ENCODE results near the gene MTERF4.

The MTERF4 gene

DNA sequence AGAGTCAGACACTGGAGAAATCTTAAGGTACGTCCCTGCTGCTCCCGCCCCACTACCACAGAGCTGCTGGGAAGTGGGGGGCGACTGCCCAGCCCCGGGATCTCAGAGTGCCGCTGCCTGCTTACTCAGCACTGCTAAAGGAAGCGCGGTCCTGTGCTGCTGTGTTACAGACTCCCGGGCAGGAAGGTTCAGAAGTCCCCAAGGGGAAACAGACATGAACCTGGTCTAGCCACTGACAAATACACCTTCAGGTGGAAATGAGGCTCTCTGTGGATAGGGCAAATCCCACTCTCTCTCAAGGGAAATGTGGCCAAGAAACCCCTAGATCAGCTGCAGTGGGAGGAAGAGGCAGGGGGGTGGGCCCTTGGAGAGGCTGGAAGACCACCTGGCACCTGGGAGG, 13.7 kb downstream of the MTERF4 start:
- no peak for DNase-seq (ENCODE audit: low read depth)

DNA sequence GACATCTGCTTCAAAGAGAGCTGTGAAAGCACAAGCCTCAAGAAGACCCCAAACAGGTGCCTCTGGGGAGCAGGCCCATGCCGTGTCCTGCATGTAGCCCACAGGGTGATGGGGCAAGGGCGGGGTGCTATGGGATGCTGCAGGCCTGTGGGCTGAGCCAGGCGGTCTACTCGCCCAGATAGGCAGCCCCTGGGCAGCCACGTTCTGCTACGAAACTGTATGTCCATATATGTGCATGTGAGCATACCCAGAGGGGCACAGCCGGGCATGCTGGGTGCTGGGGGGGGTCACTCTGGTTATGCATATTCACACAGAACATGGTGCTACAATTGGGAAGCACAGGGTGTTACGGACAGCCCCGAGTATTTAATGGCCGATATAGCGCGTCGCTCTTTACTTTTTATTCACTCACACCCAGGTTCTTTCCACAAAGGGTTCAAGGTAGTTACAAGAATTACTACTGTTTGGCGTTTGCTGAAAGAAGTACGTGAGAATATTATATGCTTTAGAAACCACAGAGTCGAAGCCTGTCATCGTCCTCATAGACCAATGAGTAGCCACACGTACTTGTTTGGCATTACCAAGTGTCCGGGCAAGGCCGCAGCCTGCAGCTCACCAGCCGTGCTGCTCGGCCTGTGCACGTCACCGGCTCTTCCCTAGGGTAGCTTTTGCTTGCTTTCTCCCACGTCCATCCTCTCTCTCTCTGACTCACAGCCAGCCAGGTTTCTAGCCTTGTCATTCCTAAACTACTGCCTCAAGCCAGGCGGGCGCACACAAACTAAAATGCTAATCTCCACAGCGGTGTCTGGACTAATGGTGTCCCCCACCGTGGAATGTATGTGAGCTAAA, 14.4 kb downstream of the MTERF4 start:
- DNase-seq (ENCODE audit: low read depth): no peak

DNA sequence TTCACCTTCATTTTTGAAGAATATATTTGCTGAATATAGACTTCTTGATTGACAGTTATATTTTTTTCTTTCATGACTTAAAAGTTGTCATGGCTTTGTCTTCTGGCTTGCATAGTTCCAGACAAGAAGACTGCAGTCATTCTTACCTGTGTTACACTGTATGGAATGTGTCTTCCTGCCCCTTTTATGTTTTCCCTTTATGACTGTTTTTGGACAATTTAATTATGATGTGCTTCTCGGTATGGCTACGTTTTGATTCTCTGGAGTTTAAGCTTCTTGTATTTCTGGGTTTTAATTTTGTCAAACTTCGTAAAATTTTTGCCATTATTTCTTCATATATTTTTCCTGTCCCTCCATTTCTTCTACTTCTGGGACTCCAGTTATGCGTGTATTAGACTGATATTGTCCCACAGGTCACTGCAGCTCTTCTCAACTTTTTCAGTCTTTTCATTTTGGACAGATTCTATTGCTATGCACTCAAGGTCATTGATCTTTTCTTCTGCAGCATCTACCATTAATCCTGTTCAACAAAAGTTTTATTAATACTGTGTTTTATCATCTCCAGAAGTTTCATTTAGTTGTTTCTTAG, 17.1 kb downstream of the MTERF4 start:
- no peak for DNase-seq (ENCODE audit: low read depth)

DNA sequence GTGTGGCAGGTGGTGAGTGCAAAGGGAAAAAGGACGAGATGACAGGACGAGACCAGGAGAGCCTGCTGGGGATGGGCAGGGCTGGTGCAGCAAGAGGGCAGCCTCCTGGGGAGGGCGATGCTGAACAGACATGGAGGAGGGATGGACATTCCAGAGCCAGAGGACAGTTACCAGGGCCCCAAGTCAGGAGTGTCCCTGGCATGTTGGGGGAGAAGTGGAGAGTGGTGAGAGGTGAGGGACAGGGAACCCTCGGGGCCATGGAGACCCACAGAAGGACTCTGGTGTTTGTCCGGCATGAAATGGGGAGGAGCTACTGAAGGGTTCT, 19.0 kb downstream of the MTERF4 start:
- no peak for DNase-seq (ENCODE audit: low read depth)

DNA sequence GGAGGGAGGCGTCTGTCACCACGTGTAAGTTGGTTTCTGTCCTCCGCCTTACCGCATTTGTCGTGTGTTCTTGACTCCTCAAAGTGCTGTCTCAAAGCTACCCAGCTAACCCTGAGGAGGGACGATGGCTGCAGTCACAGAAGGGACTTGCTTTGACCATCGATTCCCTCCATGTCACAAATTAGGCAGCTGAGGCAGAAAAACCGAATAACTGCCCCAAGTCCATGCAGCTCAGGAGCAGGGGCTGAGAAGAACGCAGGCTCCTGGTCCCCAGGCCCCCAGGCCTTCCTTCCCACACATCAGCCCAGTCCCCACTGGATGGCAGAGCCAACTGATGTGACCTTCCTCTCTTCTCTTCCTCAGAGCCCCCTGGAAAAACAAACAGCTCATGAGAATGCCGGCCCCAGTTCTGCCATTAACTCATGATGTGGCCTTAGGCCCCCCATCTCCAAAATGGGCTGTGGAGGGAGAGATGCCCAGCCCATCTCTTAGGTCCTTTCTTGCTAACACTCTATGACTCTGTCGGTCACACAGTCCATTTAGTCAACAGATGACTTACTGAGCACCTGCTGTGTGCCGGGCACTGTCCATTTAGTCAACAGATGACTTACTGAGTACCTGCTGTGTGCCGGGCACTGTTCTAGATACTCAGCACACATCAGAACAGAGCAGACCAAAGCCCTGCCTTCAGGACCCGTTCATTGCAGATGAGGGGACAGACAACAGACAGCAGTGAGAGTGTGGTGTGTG, 19.6 kb downstream of the MTERF4 start:
- no peak for DNase-seq (ENCODE audit: low read depth)

DNA sequence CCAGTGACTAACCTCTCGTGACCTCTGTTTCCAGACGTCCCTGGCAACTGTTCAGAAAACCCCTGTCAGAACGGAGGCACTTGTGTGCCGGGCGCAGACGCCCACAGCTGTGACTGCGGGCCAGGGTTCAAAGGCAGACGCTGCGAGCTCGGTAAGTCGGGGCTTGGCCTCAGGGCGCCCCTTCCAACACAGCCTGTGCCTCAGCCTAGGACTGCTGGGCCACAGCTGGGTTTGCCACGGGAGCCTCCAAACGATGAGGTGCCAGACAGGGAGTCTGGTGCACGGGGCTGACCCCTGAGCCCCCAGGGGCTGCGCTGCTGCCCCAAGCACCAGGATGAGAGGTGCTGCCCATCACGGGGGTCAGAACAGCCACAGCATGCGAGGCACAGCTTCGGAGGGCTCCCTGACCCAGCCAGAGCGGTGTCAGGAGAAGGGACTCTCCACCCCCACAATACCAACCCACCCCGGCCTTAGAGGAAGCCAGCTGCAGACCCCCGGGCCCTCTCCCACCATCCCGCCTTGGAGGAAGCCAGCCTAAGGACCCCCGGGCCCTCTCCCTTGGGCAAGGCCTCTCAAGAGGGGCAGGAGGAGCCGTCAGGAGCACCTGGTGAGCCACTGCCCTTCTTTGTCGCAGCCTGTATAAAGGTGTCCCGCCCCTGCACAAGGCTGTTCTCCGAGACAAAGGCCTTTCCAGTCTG, 20.3 kb downstream of the MTERF4 start:
- DNase-seq (ENCODE audit: low read depth): no peak

DNA sequence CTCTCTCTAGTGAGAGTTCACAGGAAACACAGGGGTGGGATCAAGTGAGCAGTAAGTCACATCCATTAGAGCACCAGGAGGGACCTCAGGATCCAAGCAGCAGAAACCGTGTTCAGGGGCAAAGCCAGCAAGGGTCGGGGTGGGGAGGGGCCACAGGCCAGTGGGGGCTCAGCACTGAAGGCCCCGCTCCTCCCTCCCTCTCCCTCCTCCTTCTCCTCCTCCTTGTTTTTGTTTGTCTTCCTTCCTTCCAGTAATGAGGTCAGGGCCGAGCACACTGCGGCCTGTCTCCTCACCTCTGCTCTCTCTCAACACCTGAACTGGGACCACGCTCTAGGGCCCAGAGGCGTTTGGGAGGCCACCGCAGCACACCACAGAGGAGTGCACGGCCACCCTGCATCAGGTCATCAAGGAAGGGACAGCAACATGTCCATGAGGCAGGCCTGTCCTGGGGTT, 20.9 kb downstream of the MTERF4 start:
- no peak for DNase-seq (ENCODE audit: low read depth)

DNA sequence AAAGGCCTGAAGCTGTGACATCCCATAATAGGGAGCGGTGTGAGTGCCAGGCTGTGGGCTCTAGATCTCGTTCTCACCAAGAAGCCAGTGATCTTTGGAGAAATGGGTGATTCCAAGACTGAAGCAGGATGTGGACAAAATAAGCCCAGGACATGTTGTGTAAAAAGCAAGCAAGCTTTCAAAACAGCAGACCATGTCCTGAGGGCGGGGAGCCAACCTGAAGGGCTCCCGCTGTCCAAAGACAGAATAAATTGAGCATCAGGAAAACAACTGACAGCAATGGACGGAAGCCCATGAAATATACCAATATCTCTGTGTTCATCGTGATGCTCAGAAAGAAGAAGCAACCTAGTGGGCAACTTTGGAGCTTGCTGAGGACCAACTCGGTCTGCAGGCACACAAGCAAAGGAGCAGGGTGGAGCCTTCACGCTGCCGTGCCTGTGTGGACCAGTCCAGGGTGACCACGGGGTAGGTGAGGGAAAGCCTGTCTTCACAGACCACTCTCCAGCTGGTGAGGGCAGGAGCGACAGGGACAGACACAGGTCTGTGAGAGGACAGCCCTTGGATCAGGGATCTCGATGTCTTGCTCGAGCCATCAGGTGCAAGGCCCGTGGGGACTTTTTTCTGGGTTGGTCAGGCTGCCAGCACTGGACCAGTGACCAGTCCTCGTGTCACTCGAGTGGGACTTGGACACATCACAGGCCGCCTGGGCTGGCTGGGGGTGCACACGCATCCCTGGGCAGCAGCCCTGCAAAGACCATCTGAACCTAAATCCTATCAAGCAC, 21.5 kb downstream of the MTERF4 start:
- no peak for DNase-seq (ENCODE audit: low read depth)

DNA sequence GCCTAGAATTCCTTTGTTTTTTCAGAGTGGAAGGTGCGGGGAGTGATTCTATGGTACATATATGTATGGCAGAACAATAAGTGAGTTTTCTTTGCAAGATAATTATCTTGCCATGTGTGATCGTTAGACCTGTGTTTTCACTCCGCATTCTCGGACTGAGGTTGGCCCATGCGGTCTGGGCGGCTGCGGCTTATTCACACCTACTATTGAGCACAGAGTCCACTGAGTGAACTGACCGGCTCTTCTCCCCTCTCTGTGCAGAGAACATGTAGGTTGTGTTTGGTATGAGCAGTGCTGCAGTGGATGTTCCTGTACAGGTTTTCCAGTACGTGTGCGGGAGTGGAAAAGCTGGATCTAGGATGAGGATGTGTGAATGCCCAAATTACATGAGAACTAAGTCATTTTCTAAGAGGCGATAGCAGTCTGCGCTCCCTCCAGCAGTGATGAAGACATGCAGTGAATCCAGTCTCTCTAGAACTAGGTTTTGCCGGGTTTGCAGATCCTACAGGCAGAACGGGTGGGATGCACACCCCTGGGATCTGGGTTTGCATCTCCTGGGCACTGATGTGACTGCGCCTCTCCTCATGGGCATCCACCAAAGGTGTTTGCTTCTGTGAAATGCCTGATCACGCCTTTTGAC, 27.1 kb downstream of the MTERF4 start:
- DNase-seq (ENCODE audit: low read depth): no peak

DNA sequence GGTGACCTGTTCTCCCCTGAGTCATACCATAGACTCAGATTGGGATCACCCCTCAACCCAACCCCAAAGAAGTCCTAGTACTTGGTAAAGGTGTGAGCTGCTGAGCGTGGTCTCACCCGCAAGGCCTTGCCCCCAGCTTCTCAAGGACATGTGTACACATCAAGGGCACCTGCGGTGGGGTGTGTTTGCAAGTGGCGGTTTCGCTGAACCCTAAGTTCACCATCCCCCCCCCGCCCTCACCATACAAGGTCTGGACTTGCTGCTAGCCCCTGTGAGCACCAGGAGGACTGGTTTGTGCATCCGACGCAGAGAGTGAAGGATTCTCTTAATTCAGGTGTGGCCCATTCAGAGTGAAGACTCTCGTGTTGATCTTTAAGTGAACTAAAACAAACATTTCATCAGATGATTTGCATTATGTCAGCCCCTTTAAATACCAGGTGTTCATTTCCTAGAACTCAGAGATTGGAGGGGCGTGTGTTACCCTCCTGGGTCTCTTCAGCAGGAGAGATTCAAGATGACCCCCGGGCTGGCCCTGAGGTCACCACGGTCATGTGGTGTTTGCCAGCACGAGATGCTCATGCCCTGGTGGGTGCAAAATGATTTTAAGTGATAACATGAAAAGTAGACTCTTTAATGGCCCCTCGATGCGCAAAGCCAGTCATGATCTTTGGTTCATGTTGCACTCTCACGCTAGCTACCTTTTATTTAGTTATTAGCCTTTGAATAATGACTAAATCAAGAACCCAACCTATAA, 27.8 kb downstream of the MTERF4 start:
- no peak for DNase-seq (ENCODE audit: low read depth)

DNA sequence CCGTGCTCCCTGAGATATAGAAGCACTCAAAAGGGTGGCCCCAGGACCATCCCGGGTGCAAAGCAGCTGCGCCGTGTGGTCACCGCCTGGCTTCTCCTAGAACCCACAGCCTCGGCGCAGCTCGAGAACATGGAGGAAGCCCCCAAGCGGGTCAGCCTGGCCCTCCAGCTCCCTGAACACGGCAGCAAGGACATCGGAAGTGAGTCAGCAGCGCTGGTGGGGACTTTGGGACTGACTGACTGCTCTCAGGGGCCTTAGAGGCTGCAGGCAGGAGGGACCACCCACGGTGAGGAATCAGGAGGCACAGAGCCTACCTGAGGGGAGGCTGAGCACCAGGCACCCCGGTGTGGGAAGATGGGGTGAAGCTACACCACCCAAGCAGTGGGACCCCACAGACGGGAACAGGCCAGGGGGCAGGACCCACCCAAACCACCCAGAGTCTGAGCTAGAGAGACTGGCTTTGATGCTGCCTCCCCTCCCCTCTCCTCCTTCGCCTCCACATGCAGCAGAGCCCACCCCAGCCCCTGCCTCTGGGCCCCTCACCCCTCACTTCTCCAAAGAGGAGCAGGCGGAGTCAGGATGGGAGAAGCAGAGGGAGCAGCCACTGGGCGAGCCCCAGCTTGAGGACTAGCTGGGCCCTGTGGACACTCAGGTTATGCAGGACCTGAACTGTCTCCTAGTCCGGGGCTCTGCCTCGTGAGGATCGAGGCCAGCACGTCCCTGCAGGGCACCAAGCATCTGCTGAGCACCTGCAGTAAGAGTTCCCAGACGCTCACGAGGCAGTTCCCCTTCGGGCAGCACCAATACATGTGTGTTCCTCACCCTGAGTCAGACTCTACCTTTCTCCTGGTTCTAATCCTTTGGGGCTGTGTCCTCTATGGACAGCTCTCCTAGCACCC, 28.7 kb downstream of the MTERF4 start:
- DNase-seq (ENCODE audit: low read depth): no peak

DNA sequence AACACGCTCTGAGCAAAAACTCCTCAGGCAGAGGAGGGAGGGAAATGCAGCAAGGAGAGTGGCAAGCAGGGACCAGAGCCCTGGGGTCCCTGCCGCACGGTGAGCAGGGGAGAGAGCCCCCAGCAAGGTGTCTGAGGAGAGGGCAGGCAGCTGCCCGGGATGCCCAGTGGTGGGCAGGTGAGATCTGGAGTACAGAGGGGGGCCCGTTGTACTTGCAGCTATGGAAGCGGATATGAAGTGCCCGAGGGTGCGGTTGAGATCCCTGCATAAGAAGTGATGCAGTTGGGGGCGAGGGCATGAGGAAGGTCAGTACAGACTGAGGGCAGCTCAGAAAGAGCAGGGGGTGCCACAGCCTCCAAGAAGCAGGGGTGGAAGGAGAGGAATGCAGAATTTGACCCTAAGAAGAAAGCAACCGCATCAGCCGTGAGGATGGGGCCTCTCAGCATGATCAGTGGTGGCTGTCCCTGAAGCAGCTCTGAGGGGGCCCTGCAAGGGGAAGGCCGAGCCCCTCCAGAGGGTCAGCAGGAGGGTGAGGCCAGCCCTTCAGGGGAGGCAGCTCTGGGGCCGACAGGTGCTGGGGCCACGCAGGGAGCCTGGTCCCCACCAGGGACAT, 29.4 kb downstream of the MTERF4 start:
- no peak for DNase-seq (ENCODE audit: low read depth)

DNA sequence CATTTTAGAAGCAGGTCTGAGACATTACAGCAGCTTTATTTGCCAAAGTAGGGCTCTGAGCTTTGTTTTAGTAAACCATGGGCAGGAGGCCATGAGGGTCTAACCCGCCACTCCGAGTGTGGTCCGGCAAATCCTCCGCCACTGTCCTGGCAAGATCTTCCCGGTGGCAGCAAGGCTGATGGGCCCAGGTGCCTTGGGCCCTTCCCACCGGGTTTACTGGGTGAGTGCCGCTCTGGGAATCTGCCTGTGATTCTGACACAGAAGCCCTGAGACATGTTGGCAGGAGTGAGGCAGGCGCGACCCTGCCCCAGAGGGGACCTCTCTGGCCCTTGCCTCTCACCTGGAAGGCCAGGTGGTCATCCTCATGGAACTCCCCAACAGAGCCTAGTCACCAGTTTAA, 29.9 kb downstream of the MTERF4 start:
- DNase-seq (ENCODE audit: low read depth): no peak

DNA sequence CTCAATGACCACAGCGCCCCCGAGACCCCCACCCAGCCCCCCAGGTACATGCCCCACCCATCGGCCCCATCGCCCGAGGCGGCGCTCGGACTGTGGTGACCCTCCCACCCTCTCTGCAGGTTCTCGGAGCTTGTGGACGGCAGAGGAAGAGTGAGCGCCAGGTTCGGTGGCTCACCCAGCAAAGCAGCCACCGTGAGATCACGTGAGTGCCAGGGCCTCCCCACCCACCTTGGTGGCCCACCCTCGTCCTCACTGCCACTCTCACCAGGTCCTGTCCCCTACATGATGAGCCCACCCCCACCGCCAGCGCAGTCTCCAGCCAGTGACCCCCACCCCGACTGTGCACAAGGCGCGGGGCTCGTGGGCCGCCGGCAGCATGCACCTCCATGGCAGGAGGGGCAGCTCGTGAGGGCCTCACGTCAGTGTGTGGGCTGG, 30.4 kb downstream of the MTERF4 start:
- DNase-seq (ENCODE audit: low read depth): no peak

DNA sequence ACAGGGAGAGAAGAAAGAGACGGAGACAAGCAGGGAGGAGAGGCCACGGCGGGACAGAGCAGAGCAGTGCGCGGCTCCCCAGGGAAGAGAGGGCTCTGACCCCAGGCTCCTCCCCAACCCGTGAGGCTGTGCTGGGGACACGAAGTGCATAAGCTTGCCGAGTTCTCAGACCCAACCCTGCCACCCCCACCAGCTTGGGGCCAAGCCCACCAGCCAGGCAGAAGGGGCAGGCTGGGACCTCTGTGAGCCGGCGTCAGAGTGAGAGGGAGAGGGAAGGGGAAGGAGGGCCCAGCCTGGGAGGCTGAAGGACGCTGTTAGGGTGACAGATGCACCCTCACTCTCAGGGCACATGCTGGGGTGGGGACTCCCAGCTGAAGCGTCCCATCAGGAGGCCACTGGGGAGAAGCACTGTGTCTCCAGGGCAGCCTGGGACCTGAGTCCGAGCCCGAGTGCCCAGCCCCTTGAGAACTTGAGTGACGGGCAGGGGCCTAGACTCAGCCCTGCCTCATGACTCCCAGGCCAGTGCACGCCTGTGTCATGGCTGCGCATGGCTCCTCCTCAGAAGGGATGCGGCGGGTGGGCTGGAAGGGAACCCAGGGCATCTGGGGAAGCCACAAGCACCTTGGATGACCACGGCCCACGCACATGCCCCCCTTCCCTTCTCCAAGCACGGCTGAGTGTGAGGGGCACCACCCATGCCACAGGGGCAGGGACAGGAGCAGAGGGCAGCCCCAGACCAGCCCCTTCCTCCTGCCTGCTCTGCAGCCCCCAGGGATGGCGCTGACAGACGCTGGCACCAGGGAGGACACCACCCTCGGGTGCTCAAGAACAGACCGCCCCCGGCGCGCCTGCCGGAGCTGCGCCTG, 31.0 kb downstream of the MTERF4 start:
- no peak for DNase-seq (ENCODE audit: low read depth)

DNA sequence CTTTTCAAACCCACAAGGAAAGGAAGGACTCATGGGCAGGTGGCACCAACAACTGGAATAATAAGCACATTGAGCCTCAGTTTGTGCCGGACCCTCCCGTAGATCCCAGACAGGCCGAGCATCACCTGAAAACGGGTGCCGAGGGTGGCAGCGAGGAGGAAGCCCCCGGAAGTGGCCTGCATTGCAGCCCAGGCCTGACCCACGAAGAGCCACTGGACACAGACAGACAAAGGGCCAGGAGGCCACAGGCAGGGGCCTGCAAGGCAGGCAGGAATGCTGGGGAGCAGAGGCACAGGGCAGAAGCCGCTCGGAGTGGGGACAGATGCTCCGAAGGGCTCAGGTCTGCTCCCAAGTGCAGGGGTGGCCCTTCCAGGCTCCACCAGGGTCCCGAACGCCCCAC, 31.7 kb downstream of the MTERF4 start:
- DNase-seq (ENCODE audit: low read depth): no peak

DNA sequence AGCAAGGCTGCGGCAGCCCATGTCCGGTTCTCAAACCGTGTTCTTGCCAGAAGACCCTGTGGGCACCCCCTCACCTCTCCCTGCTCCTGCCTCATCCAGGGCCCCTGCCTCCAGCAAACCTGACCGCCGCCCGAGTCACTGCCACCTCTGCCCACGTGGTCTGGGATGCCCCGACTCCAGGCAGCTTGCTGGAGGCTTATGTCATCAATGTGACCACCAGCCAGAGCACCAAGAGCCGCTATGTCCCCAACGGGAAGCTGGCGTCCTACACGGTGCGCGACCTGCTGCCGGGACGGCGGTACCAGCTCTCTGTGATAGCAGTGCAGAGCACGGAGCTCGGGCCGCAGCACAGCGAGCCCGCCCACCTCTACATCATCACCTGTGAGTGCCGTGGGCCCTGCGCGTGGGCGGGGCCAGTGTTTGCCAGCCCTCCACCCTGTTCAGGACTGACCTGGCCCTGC, 32.2 kb downstream of the MTERF4 start:
- no peak for DNase-seq (ENCODE audit: low read depth)
